ENCODE measurements around the gene KDM6B. TPM values are rescaled to one million over a fixed set of nuclear protein-coding genes. Genes with fewer than 3 reads are reported as not detected.

KDM6B gene
- total and polyA plus RNA-seq, 4 donors = 2.5 to 11.5 (median 3.3) TPM

DNA sequence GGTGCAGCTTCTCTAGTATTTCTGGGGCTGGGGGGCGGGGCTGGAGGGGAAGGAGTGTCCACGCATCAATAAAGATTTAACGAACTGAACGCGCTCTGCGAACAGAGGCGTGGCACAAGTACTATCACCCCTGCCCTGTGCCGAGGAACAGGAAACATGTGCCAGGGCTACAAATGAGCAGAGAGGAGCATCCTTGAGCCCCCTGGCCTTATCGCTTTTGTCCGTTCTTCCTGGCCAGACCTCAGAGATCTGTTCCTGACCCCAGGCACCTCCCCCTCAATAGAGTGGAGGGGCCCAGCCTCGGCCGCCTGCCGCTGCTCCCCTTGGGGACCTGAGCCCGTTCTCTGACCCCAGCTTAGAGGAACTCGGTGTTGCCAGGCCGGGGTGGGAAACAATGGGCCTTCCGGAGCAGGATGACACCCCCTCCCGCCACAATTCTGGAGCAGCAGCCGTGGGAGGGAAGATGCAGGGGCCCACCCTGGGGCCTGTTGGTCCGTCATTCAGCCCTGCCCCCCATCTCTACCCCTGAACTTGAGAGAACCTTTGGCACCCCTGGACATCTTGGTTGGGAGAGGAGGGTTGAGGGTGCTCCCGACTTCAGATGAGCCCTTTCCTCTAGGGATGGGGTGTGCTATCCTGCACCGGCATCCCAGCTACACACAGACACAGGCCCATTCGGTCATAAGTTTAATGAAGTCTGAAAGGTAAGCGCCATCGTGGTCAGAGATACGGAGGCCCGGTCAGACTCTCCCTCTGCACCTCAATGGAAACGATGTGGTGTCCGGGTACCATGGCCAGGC lies 22.2 kb downstream of the KDM6B start:
- Histone ChIP-seq H3K36me3 (ENCODE audit: control insufficient read depth in 4 of 4, insufficient read depth in 3 of 4, low read depth in 1 of 4, low read length in 3 of 4) (peaks cover 8 to 14% (median 11%) of the 10 kb centered on the region in 4 donors), H3K27ac (ENCODE audit: low read depth in 1 of 2, low read length in 2 of 2) (peak overlapping the region; percentile 86 to 97), H3K9ac (ENCODE audit: low read depth in 1 of 2, low read length in 2 of 2) (peak overlapping the region; percentile 0 to 5), H3K4me1 (ENCODE audit: control insufficient read depth in 4 of 4, insufficient read depth in 4 of 4, low read length in 3 of 4) (peaks cover 5 to 44% (median 33%) of the 10 kb centered on the region in 4 donors), H3K4me3 (ENCODE audit: low read depth in 1 of 3, low read length in 3 of 3) (peak overlapping the region; percentile 66 to 93 (median 90)), H3K9me3 (ENCODE audit: control insufficient read depth in 4 of 4, low read length in 3 of 4) (no peaks in the 10 kb centered on the region), H3K27me3 (ENCODE audit: control insufficient read depth in 4 of 4, insufficient read depth in 4 of 4, low read length in 3 of 4) (no peaks in the 10 kb centered on the region)
- no peak for DNase-seq (ENCODE audit: low spot score)
- TF ChIP-seq JUND (IDR thresholded peaks at IDR 0.05) (no peak), TAF1 (conservative IDR thresholded peaks at IDR 0.05) (no peak), FOXA1 (IDR thresholded peaks at IDR 0.05) (no peak), YY1 (IDR thresholded peaks at IDR 0.05) (no peak), NR2F2 (IDR thresholded peaks at IDR 0.05) (peak; percentile 90)
- TF ChIP-seq, protein P1, sequence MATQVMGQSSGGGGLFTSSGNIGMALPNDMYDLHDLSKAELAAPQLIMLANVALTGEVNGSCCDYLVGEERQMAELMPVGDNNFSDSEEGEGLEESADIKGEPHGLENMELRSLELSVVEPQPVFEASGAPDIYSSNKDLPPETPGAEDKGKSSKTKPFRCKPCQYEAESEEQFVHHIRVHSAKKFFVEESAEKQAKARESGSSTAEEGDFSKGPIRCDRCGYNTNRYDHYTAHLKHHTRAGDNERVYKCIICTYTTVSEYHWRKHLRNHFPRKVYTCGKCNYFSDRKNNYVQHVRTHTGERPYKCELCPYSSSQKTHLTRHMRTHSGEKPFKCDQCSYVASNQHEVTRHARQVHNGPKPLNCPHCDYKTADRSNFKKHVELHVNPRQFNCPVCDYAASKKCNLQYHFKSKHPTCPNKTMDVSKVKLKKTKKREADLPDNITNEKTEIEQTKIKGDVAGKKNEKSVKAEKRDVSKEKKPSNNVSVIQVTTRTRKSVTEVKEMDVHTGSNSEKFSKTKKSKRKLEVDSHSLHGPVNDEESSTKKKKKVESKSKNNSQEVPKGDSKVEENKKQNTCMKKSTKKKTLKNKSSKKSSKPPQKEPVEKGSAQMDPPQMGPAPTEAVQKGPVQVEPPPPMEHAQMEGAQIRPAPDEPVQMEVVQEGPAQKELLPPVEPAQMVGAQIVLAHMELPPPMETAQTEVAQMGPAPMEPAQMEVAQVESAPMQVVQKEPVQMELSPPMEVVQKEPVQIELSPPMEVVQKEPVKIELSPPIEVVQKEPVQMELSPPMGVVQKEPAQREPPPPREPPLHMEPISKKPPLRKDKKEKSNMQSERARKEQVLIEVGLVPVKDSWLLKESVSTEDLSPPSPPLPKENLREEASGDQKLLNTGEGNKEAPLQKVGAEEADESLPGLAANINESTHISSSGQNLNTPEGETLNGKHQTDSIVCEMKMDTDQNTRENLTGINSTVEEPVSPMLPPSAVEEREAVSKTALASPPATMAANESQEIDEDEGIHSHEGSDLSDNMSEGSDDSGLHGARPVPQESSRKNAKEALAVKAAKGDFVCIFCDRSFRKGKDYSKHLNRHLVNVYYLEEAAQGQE (IDR thresholded peaks at IDR 0.05) = no peak
- TF ChIP-seq, protein P2, sequence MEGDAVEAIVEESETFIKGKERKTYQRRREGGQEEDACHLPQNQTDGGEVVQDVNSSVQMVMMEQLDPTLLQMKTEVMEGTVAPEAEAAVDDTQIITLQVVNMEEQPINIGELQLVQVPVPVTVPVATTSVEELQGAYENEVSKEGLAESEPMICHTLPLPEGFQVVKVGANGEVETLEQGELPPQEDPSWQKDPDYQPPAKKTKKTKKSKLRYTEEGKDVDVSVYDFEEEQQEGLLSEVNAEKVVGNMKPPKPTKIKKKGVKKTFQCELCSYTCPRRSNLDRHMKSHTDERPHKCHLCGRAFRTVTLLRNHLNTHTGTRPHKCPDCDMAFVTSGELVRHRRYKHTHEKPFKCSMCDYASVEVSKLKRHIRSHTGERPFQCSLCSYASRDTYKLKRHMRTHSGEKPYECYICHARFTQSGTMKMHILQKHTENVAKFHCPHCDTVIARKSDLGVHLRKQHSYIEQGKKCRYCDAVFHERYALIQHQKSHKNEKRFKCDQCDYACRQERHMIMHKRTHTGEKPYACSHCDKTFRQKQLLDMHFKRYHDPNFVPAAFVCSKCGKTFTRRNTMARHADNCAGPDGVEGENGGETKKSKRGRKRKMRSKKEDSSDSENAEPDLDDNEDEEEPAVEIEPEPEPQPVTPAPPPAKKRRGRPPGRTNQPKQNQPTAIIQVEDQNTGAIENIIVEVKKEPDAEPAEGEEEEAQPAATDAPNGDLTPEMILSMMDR (IDR thresholded peaks at IDR 0.05; ENCODE audit: low read depth, low read length, missing input control) = no peak
- 15% methylated on average over 29 of the region's 29 CpGs for WGBS

DNA sequence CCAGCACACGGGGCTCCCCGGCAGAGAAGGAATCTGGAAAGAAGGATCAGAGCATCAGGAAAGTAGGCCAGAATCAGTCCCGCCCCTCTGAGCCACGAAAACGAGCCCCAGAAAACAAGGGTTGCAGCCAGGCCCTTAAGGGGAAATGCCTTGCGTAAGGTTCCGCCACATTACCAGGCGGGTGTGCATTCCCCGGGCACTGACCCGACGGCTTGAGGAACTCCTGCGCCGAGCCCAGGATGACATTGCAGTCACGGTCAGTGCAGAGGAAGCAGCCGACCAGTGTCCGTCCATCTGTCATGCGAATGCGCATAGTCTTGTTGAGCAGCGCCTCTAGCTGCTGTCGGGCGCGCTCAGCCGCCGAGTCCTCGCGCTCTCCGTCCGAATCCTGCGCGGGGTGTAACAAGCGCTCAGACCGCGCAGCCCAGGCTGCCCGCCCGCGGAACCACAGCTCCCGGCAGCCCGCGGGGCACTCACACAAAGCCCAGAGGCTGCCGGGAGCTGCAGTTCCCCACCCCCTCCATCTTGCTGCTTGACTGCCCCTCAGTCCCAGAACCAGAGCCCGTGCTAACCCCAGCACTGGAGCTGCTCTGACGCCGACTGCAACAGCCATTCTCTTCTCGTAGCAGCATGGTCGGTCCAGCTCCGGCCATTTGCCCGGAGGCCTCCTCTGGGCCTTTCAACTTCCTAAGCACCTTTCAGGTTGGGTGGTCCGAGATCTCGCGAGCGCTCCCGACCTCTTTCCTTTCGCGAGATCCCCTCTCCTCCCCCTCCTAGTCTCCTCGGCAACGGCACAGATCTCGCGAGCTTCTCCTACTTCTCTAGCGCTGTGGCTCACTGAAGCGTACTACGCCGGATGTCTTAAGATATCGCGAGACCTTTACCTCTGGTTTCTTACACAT lies 23.0 kb downstream of the KDM6B start, which contains the start of gene NAA38:
NAA38 (minus strand) TSS at position 749 of the 902 bp plus-strand sequence; CDS start at position 653, 96 bp downstream.
- peaks cover 5 to 42% (median 32%) of the 10 kb centered on the region in 4 donors for H3K4me1 ChIP-seq (ENCODE audit: control insufficient read depth in 4 of 4, insufficient read depth in 4 of 4, low read length in 3 of 4)
- peak within 1 kb of the TSS; percentile 79 to 81 for H3K9ac ChIP-seq (ENCODE audit: low read depth in 1 of 2, low read length in 2 of 2)
- H3K9me3 ChIP-seq (ENCODE audit: control insufficient read depth in 4 of 4, low read length in 3 of 4) = no peaks in the 10 kb centered on the region
- under 1% methylated on average over 64 of the region's 64 CpGs for WGBS
- H3K36me3 ChIP-seq (ENCODE audit: control insufficient read depth in 4 of 4, insufficient read depth in 3 of 4, low read depth in 1 of 4, low read length in 3 of 4) = peaks cover 8 to 12% (median 10%) of the 10 kb centered on the region in 4 donors
- peak within 1 kb of the TSS; percentile 66 to 95 (median 93) for H3K4me3 ChIP-seq (ENCODE audit: low read depth in 1 of 3, low read length in 3 of 3)
- H3K27ac ChIP-seq (ENCODE audit: low read depth in 1 of 2, low read length in 2 of 2) = peak within 1 kb of the TSS; percentile 86 to 97
- no peaks in the 10 kb centered on the region for H3K27me3 ChIP-seq (ENCODE audit: control insufficient read depth in 4 of 4, insufficient read depth in 4 of 4, low read length in 3 of 4)
- DNase-seq (ENCODE audit: low spot score) = peak; percentile 91
- TF ChIP-seq RXRA (IDR thresholded peaks at IDR 0.05) = peak; percentile 8 to 11
- no peak for TF ChIP-seq HNF4A (conservative IDR thresholded peaks at IDR 0.05)
- TF ChIP-seq, protein P3, sequence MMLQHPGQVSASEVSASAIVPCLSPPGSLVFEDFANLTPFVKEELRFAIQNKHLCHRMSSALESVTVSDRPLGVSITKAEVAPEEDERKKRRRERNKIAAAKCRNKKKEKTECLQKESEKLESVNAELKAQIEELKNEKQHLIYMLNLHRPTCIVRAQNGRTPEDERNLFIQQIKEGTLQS (IDR thresholded peaks at IDR 0.05) = no peak
- no peak for TF ChIP-seq HNF4G (IDR thresholded peaks at IDR 0.05)
- no peak for TF ChIP-seq NR2F2 (IDR thresholded peaks at IDR 0.05)
- no peak for TF ChIP-seq FOXA2 (IDR thresholded peaks at IDR 0.05)
- TF ChIP-seq YY1 (IDR thresholded peaks at IDR 0.05) = peak; percentile 90
- peak; percentile 52 to 64 for TF ChIP-seq RAD21 (IDR thresholded peaks at IDR 0.05)
- TF ChIP-seq, protein P4, sequence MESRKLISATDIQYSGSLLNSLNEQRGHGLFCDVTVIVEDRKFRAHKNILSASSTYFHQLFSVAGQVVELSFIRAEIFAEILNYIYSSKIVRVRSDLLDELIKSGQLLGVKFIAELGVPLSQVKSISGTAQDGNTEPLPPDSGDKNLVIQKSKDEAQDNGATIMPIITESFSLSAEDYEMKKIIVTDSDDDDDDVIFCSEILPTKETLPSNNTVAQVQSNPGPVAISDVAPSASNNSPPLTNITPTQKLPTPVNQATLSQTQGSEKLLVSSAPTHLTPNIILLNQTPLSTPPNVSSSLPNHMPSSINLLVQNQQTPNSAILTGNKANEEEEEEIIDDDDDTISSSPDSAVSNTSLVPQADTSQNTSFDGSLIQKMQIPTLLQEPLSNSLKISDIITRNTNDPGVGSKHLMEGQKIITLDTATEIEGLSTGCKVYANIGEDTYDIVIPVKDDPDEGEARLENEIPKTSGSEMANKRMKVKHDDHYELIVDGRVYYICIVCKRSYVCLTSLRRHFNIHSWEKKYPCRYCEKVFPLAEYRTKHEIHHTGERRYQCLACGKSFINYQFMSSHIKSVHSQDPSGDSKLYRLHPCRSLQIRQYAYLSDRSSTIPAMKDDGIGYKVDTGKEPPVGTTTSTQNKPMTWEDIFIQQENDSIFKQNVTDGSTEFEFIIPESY (IDR thresholded peaks at IDR 0.05) = peak; percentile 100
- no peak for TF ChIP-seq FOXA1 (IDR thresholded peaks at IDR 0.05)
- TF ChIP-seq SP1 (IDR thresholded peaks at IDR 0.05) = peak; percentile 45
- TF ChIP-seq, protein P2 (IDR thresholded peaks at IDR 0.05; ENCODE audit: low read depth, low read length, missing input control) = peak; percentile 42
- TF ChIP-seq, protein P5, sequence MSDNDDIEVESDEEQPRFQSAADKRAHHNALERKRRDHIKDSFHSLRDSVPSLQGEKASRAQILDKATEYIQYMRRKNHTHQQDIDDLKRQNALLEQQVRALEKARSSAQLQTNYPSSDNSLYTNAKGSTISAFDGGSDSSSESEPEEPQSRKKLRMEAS (IDR thresholded peaks at IDR 0.05) = no peak
- no peak for TF ChIP-seq EGR1 (IDR thresholded peaks at IDR 0.05; ENCODE audit: low read depth in 2 of 2)
- peak; percentile 3 for TF ChIP-seq TAF1 (conservative IDR thresholded peaks at IDR 0.05)
- TF ChIP-seq JUND (IDR thresholded peaks at IDR 0.05) = no peak
- peak in 1 of 2 donors; percentile 61 for TF ChIP-seq GABPA (IDR thresholded peaks at IDR 0.05 in 1 of 2, conservative IDR thresholded peaks at IDR 0.05 in 1 of 2)

All from liver (tissue), 9 donors.